DOHH2 (cell line): ENCODE measurements around the gene MRM1.

Experiments used
- EZH2phosphoT487 ChIP-seq: fragments of 200-600 bp; sonication (generic); IDR thresholded peaks from 2 replicates; pipeline ENCODE4 v1.6.1; 2017; ENCODE audit warnings: borderline replicate concordance, mild to moderate bottlenecking, antibody characterized with exemption, low read length, moderate library complexity, mixed read lengths
- TF ChIP-seq, protein P1 (sequence below): fragments of 200-600 bp; sonication (generic); IDR thresholded peaks from one replicate; pipeline ENCODE4 v1.5.1; 2014; ENCODE audit warnings: antibody characterized with exemption, mild to moderate bottlenecking, low read depth, low read length; ENCODE audit not compliant: poor library complexity, severe bottlenecking

- TF ChIP-seq, protein P1, sequence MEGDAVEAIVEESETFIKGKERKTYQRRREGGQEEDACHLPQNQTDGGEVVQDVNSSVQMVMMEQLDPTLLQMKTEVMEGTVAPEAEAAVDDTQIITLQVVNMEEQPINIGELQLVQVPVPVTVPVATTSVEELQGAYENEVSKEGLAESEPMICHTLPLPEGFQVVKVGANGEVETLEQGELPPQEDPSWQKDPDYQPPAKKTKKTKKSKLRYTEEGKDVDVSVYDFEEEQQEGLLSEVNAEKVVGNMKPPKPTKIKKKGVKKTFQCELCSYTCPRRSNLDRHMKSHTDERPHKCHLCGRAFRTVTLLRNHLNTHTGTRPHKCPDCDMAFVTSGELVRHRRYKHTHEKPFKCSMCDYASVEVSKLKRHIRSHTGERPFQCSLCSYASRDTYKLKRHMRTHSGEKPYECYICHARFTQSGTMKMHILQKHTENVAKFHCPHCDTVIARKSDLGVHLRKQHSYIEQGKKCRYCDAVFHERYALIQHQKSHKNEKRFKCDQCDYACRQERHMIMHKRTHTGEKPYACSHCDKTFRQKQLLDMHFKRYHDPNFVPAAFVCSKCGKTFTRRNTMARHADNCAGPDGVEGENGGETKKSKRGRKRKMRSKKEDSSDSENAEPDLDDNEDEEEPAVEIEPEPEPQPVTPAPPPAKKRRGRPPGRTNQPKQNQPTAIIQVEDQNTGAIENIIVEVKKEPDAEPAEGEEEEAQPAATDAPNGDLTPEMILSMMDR = no peak
- no peak for TF ChIP-seq EZH2phosphoT487
Measured at GRCh38 chr17:36553459-36553858, 47.9 kb upstream of the MRM1 start.
